GM19328 (cell line): ENCODE data around the gene CNTNAP2.

Experiments used
- ATAC-seq: cut with Tn5 transposase; IDR thresholded peaks from one replicate; pipeline ENCODE4 v1.9.1; 2021; ENCODE audit warnings: mild to moderate bottlenecking, moderate library complexity; ENCODE audit not compliant: unreplicated experiment

CNTNAP2 gene

DNA sequence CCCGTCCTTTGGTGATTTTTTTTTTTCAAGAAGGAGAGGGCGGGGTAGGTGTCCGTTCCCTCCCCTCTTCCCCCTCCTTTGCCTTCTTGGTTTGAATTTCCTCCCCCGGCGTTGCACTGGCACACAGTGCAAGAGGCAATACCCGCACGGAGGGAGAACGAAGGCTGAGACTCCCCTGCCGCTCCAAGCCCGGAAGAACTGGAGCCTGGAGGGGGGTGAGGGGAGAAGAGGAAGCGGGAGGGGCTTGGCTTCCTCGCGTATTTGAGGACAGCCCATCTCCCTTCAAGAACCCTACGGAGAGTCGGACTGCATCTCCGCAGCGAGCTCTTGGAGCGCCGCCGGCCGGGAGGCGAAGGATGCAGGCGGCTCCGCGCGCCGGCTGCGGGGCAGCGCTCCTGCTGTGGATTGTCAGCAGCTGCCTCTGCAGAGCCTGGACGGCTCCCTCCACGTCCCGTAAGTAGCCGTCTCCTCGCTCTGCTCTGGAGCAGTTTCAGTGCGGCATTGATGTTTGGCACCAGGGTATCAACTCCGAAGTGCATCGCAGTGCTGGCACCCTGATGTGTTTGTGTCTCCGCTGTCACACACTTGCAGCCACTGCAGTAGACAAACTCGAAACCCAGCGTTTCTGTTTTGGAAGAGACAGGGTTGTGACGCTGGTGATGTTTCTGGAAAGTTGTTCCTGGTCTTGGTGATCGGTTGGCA is at the start of gene CNTNAP2:
Gene CNTNAP2, plus strand, starts transcription at position 281 of the 702 bp plus-strand sequence. Its CDS starts 76 bp downstream, at position 357.
- no peak for ATAC-seq

DNA sequence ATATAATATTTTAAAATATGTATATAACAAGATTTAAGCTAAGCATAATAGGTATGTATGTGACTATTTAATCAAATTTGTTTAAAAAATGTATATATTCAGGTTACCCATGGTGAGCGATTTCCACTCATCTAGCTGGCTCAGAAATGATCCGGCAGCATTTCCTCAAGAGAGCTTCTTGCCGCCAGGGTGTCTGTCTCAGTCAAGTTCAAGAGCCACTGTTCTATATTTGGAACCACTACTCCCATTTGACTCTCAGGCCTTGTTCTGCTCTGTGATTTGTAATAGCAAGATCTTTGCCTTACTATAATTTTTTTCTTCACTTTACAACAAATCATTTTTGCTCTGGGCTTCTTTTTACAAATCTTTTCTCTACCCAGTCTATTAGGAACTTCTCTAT is 48.7 kb upstream of the CNTNAP2 start:
- no peak for ATAC-seq

DNA sequence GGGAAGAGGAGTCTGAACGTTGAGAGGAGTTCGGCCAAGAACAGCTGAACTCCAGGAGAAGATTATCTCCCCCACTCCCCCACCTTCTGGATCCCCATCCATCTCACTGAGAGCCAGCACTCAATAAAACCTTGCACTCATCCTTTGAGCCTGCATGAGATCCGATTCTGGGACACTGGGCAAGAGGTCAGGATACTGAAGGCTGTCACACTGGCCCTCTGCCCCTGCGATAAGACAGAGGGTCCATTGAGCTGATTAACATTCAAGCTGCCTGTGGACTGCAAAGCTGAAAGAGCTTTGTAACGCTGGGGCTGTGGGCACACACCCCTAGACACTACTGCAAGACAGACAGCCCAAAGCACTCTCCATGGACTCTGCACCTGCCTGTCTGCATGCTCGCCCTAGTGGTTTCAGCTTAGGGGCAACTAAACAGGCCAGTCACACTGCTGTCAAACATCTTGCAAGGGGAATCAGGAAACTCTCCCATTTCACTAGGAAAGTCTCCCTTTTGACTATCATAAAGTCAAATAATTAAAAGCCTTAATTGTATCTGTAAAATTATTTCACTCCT is 42.3 kb upstream of the CNTNAP2 start:
- ATAC-seq = no peak

DNA sequence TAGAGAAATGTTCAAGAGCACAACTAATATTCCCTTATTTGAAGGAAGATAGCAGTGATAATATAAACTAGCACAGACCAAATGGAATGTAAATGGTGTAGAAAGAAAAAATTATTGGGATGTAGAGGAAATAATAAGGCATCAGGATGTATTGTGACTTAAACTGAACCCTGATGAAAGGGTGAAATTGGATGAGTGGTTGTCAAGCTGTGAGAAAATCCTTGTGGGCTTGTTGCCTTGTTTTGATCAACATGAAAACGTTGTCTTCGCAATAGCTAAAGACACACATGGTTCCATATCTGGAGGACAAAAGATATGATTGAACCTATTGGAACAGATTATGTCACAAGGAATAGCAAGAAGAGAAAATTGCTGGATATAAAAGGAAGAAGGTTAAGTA is 40.3 kb upstream of the CNTNAP2 start:
- no peak for ATAC-seq

DNA sequence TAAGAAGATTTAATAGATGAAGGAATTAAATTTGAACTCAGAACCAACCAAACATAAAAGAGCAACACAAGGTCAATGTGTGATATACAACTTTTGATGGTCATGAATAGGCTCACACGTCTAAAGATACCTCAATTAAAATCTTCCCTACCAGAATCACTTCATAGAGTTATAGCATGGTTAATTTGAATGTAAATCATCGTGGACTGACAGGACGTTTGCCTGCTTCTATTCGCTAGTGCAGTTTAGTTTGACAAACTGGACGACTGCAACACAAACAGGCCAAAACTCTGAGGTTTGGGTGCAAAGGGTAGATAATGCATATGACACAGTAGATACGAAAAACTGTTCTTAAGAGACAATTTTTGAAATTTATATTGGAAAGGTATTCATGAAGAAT is 32.5 kb upstream of the CNTNAP2 start:
- no peak for ATAC-seq

DNA sequence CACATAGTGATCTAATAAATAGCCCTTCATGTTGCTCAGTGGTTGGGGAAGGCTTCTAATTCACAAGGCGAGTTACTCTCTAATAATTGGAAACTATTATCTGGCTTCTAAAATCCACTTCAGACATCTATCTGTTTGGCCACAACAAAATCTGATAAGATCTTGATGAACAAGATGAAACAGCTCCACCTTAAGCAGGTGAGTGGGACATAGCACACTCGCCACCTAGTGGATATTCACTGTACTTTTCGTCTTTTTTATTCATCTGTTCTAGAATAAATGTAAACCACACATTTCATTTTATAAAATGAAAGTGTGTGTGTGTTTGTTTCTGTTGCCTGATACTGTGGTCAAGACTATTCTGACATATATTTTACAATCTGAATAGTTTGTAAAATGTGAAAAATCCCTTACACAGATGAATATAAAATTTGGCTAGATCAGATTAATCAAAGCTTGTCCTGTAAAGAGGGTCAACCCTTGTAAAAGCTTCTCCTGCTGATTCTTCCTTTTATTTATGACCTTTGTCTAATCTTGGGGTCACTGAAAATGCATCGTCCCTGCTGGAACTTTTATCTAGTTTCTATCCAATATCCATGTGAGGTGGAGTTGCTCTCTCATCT is 26.5 kb upstream of the CNTNAP2 start:
- ATAC-seq = peak; percentile 75

DNA sequence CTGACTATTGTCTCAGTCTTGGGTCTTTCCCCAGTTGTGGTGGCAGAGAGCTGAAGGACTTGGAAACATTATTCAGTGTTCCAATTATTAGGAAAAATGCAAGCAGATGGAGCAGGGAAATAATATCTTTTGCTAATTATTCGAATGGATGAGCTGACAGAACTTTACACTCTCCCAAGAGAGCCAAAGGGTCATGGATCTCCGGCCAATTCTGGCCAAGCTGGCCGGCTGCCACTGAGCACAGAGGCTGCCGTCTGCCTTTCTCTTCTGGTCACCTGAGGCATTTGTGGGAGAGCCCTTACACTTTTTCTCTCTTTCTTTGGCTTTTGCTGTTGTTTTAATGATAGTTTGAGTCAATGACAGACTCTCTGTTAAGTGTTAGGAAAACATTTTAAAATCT is 22.2 kb upstream of the CNTNAP2 start:
- ATAC-seq = no peak

DNA sequence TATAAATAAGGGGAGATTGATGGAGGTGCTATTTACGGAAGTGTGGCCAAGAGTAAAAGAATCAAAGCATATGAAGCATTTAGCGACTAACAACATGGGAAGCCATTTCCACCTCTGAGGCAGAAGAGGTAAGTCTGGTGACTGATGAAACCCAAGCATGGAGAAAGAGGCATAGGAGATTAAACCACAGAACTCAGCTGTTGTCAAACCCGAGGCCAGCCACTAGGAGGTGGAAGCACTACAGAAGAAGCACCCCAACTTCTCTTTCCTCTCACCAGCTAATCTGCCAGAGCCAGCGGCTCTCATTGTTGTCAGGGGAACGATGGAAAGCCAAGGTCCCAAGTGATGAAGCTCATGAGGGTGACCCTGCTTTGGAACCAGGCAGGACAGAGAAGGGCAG is 19.6 kb upstream of the CNTNAP2 start:
- no peak for ATAC-seq

DNA sequence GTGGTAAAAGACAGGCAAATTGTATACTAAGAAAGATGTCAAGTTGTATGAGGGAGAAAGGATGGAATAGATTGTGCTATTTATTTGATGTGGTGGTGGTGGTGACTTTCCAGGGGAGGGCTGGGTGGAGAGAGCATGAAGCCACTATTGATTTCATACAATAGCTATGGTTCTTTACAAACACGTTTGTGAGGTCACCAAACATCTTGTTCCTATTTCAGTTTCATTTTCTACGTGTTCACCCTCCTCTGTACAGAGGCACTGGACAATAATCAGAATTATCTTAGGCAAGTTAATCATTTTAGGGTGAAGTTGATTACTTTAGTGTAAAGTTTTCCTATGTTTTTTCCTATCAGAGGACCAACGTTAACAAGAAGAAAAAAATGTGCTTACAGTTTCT is 10.3 kb upstream of the CNTNAP2 start:
- no peak for ATAC-seq

DNA sequence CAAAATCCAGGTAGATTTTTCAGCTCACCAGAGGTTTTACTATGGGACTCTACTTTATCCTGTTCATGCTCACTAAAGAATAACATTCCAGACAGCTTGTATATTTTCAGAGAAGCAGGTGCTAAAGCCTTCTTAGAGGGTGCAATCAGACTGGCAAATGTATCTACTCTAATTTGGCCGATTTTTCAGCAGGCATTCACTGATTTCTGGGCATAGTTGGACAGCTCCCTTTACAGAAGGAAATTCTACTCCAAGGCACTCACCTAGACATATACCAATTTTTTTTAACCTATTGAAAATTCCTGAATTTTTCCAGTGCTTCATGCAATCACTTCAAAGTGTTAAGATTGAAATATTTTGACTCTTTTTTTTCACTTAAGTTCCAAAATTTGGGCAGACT is 3.8 kb upstream of the CNTNAP2 start:
- no peak for ATAC-seq

DNA sequence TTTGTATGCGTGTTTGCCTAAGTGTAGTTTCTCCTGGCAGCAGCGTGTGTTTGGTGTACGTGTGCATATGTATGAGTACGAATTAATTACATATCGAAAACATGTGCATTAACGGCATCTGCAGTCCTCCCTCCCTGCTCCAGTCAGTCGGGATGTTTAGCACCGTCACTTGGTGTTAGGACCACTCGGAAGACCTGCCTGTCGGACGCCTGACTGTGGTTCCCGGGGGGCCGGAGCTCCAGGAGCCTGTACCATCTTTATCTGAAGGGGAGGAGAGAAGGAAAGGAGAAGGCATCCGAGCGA is 1.1 kb upstream of the CNTNAP2 start:
- ATAC-seq = no peak

DNA sequence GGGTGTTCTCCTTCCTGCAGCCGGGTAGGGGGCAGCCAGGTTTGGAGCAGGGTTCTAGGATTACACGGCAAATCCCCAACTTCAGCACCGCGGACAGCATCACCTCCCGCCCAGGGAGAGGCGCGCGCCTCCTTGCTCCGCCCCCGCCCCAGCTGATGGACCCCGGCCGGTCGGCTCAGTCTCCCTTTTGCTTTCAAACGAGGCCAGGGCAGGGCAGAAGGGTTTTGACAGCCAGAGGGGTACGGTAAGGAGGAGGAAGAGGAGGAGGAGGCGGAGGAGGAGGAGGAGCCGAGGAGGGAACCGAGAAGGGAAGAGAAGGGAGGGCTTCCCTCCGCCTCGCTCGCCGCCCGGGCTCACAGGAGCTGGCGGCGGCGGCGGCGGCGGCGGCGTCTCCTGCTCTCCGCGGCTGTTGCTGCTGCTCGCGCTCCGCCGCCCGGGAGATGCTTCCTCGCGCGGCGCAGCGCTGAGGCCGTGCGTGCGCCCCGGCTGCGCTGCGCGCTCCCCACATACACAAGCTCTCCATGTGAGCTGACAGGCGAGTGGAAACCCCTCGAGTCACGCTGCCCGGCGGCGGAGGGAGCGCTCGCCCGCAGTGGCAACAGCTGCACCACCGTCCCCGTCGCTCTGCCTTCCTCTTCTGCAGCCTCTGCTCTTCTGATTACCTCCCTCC is 615 bp upstream of the CNTNAP2 start:
- no peak for ATAC-seq

DNA sequence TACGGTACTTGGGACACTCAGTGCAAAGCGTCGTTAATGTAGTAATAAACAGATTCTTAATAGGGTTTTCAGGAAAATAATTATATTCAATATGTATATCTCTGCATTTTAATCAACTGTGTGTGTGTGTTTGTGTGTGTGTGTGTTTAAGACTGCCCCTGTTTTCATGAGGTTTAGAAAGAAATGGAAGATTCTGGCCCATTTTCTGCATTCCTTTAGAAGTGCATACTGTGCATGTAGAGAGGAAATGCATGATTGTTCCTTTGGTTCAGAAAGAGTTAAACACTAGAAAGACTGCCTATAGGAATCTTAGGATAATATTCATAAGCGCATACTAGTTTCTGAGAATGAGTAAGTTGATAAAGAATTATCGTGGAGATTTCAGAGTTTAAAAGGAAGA is 975 bp downstream of the CNTNAP2 start:
- no peak for ATAC-seq

DNA sequence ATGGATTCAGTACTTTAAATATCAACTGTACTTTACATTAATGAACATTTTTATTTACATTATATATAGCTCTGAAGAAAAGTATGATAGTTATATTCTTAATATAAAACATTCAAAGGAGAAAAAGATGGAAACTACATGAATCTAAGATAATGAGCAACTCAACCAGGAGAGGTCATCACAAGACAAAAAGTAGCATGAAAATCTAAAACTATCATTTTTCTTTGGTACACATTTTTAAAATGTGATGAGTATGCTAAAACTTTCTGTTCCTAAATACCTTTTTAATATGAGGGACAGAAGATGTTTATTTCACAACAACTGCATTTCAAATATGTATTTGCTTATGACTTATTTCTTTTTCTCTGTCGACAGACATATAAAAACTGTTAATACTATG is 2.4 kb downstream of the CNTNAP2 start:
- ATAC-seq = no peak

DNA sequence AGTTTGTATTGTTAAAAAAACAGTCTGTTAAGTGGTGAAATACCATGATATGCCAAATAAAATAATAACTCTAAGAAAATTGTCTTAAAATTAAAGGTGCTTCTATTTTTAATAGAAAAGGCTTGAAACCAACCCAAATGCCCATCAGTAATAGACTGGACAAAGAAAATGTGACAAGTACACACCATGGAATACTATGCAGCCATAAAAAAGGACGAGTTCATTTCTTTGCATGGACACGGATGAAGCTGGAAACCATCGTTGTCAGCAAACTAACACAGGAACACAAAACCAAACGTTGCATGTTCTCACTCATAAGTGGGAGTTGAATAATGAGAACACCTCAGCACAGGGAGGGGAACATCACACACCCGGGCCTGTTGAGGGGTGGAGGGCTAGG is 7.1 kb downstream of the CNTNAP2 start:
- no peak for ATAC-seq

DNA sequence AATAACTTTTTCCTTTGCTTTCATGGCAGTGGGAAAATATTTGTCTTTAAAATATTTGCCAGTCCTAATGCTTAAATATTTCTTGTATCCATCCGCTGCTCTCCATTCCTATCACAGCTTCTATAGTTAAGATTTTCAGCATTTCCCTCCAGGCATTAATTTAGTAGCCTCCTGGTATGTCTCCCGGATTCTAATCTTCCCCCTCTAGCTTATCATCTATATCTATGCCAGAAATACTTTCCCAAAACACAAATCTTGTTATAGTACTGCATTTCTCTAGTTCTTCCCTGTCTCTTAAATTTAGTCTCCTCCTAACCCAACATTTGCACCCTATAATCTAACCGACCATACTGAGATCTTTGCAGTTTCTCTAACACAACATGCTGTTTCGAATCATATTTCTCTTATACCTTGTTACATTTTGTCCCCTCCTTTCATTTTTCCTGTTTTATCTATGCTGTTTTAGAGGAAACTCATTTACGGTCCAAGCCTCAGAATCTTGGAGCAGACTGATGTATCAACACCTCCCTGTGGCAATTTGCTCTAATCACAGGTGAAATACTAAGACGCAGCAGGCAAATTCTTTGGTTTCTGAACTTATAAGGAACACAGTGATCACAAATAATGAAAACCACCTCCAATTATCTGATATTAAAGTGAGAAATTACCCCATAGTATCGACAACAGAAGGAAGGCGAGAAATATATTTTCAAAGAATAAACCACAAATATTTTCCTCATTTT is 10.3 kb downstream of the CNTNAP2 start:
- no peak for ATAC-seq

DNA sequence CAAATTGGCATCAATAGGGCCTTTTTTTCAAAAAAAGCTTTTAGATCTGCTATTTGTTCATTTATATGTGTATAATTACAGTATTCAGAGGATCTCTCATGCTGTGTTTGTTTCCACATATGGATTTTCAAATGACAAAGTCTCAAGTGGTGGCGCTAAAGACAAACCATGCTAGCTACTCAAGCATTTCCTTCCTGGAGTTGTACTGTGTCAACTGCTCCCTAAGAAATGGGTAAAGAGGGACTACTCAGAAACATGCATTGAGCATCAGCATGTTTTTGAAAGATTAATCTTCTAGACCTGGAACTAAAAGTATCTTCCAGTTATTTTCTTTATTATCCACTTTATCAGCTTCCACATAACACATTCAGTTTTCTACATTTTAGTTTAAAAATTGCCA is 12.7 kb downstream of the CNTNAP2 start:
- ATAC-seq = no peak

DNA sequence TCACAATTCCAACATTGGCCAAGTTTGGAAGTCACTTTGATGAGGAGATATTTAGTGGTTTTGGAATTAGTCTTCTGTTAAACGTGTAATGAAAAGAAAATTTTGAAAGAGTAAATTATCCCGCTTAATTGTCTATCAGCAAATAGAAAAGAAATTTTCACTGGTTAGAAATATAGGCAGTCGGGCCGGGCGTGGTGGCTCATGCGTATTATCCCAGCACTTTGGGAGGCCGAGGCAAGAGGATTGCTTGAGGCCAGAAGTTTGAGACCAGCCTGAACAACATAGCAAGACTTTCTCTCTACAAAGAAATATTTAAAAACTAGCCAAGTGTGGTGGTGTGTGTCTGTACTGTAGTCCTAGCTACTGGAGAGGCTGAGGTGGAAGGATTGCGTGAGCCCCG is 13.4 kb downstream of the CNTNAP2 start:
- no peak for ATAC-seq

DNA sequence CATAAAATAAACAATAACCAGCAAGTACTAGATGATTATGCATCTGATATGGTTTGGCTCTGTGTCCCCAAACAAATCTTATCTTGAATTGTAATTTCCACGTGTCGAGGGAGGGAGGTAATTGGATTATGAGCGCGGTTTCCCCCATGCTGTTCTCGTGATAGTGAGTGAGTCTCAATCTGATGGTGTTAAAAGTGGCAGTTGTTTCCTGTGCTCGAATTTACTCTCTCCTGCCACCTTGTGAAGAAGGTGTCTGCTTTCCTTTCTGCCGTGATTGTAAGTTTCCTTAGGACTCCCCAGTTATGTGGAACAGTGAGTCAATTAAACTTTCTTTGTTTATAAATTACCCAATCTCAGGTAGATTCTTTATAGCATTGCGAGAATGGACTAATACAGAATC is 15.1 kb downstream of the CNTNAP2 start:
- no peak for ATAC-seq

DNA sequence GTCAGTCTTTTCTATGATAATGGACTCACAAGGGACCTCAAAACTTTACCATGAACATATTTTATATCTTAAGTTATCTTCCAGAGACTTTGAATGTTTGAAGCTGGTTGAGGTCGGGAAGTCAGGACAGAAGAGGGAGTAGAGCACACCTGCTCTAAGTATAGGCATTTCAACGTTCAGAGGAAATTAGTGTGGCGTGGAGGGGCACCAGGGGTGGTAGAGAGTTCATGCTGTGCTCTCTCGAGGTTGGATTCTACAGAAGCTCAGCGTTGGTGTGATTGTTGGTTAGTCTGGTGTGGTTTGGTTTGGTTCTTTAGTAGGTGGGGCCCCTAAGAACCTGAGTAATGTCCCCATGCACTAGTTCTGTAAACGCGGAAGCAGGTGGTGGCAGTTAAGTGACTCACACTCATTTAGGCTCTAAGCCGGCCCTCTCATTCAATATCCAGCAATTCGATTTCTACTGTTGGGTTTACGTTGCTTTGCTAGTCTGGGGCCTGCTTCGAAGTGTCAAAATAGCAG is 19.8 kb downstream of the CNTNAP2 start:
- ATAC-seq = no peak

DNA sequence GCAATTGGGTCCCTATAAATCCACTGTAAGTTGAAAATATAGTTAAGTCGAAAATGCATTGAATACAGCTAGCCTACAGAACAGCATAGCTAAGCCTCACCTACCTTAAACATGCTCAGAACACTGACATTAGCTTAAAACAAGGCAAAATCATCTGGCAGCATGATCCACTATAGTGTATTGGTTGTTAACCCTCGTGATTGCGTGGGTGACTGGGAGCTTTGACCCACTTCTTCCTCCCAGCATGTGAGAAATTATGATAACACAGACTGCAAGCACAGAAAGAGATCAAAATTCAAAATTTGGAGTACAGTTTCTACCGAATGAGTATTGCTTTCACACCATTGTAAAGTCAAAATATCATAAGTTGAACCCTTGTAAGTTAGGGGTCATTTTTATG is 22.3 kb downstream of the CNTNAP2 start:
- no peak for ATAC-seq
